Nephron progenitor cell (in vitro differentiated cells): ENCODE results near the gene KLK5.
"Not testable (repeated sequence)": the region's sequence is repeated elsewhere in the genome, so short reads cannot be mapped to it uniquely, and the experiment has no call there.

ENCODE experiments used
- DNase-seq: peaks from one replicate; pipeline ENCODE4 v3.0.0; 2021
- H3K27ac Mint-ChIP-seq: 2 replicates; pipeline ENCODE4 v1.8.0; 2021; ENCODE audit warnings: mild to moderate bottlenecking, moderate library complexity, mixed read lengths
- H3K27me3 Mint-ChIP-seq: 2 replicates; pipeline ENCODE4 v1.8.0; 2021; ENCODE audit warnings: mild to moderate bottlenecking, low read depth, mixed read lengths; ENCODE audit not compliant: poor library complexity
- H3K36me3 Mint-ChIP-seq: 2 replicates; pipeline ENCODE4 v1.8.0; 2021; ENCODE audit warnings: low read depth, mixed read lengths
- H3K4me1 Mint-ChIP-seq: 2 replicates; pipeline ENCODE4 v1.8.0; 2021; ENCODE audit warnings: mixed read lengths
- H3K4me3 Mint-ChIP-seq: 2 replicates; pipeline ENCODE4 v1.8.0; 2021; ENCODE audit warnings: mild to moderate bottlenecking, moderate library complexity, mixed read lengths
- H3K9me3 Mint-ChIP-seq: 2 replicates; pipeline ENCODE4 v1.8.0; 2021; ENCODE audit warnings: mild to moderate bottlenecking, moderate library complexity, mixed read lengths
- TF ChIP-seq, protein P1 (sequence below): fragments of 200-600 bp; sonication (generic); IDR thresholded peaks from 2 replicates; pipeline ENCODE4 v1.5.0; 2021; ENCODE audit warnings: antibody characterized with exemption

The KLK5 gene

DNA sequence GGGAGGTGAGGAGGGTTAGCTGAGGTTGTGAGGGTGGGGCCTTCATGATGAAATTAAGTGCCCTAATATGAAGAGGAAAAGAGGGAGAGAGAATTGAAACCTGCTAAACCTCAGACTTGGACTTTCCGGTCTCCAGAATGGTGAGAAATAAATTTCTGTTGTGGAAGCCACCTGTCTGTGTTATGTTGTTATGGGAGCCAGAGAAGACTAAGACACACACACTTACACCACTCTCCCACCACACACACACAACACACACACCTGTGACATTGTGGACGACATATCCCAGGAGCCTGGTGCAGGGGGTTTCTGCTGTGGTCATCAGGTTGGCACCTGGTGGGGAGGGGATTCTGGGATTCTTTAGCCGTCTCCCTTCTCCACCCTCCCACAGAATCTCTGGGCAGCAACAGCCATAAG, 55.6 kb downstream of the KLK5 start:
- Mint-ChIP-seq H3K4me1 (no peaks in the 10 kb centered on the region), H3K36me3 (no peaks in the 10 kb centered on the region), H3K27me3 (peaks cover 50% of the 10 kb centered on the region), H3K27ac (no peak overlapping the region), H3K4me3 (no peak overlapping the region), H3K9me3 (peaks cover 17% of the 10 kb centered on the region)
- DNase-seq: no peak
- TF ChIP-seq, protein P1, sequence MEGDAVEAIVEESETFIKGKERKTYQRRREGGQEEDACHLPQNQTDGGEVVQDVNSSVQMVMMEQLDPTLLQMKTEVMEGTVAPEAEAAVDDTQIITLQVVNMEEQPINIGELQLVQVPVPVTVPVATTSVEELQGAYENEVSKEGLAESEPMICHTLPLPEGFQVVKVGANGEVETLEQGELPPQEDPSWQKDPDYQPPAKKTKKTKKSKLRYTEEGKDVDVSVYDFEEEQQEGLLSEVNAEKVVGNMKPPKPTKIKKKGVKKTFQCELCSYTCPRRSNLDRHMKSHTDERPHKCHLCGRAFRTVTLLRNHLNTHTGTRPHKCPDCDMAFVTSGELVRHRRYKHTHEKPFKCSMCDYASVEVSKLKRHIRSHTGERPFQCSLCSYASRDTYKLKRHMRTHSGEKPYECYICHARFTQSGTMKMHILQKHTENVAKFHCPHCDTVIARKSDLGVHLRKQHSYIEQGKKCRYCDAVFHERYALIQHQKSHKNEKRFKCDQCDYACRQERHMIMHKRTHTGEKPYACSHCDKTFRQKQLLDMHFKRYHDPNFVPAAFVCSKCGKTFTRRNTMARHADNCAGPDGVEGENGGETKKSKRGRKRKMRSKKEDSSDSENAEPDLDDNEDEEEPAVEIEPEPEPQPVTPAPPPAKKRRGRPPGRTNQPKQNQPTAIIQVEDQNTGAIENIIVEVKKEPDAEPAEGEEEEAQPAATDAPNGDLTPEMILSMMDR: no peak

DNA sequence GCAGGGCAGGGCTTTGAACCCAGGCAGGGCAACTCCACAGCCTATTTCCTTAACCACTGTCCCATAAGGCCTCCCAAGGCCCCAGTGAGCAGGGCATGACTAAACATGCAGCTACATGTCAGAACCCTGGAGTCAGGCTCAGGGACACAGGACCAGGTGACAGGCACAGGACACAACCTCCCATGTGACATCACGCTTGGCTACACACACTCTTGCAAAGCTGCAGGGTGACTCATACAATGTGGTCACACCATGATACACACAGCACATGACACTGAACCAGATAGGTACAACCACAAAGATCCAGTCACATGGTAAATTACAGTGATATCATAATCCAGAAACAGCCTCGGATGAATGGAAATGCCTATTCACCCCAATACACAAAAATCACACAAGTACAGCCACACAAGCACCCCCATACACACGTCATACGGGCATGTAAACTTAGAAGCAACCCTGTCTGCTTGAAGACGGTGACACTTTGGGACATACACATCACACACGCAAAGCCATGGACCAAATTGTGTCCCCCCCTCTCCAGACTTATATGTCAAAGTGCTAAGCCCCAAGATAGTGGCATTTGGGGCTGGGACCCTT, 56.1 kb downstream of the KLK5 start:
- TF ChIP-seq, protein P1: no peak
- DNase-seq: no peak
- Mint-ChIP-seq H3K4me3 (no peak overlapping the region), H3K36me3 (no peaks in the 10 kb centered on the region), H3K9me3 (peaks cover 19% of the 10 kb centered on the region), H3K27me3 (peaks cover 55% of the 10 kb centered on the region), H3K4me1 (no peaks in the 10 kb centered on the region), H3K27ac (no peak overlapping the region)

DNA sequence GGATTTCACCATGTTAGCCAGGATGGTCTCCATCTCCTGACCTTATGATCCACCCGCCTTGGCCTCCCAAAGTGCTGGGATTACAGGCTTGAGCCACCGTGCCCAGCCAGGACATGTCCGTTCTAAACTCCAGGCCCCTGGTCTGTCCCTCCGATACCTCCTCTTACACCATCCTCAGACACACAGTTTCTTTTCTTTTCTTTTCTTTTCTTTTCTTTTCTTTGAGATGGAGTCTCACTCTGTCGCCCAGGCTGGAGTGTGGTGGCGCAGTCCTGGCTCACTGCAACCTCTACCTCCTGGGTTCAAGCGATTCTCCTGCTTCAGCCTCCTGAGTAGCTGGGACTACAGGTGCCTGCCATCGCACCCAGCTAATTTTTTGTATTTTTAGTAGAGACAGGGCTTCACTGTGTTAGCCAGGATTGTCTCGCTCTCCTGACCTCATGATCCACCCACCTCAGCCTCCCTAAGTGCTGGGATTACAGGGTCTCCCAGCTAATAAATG, 56.7 kb downstream of the KLK5 start:
- not testable (repeated sequence) for H3K4me1 Mint-ChIP-seq, H3K27ac Mint-ChIP-seq, H3K36me3 Mint-ChIP-seq, DNase-seq, H3K4me3 Mint-ChIP-seq
- Mint-ChIP-seq H3K27me3 (peaks cover 61% of the 10 kb centered on the region), H3K9me3 (peaks cover 19% of the 10 kb centered on the region)

DNA sequence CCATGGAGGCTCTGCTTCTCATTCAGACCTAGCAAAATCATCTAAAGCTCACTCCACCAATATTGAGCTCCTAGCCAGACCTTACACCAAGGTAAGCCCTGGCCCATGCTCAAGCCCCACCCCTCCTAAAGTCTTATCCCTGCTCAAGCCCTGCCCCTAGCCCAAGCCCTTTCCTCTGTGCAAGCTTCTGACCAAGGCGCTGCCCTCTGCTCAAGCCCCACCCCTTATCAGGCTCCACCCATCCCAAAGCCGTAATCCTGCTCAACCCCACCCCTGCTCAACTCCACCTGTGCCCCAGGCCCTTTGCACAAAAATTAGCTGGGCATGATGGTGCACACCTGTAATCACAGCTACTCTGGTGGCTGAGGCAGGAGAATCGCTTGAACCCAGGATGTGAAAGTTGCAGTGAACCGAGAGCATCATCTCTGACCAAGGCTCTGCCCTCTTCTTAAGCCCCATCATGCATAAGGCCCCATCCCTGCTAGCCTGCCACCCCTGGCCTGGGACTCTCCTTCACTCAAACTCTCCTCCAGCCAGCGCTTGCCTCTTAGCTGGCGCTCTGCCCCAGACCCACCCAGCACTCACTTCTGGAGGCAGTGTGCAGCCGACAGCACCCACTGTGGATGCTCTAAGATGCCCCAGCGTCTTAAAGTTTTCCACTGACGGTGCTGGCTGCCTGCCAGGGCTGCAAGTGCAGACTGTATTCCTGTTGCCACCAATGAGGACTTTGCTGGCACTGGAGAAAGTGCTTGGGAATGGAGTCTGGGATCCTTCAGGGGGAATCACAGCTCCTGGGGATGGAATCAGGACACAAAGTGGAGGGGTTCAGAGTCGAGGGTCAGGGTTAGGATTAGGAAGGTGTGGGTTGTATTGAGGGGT, 58.1 kb downstream of the KLK5 start:
- H3K27ac Mint-ChIP-seq: no peak overlapping the region
- peaks cover 66% of the 10 kb centered on the region for H3K27me3 Mint-ChIP-seq
- H3K4me1 Mint-ChIP-seq: no peaks in the 10 kb centered on the region
- peaks cover 19% of the 10 kb centered on the region for H3K9me3 Mint-ChIP-seq
- no peaks in the 10 kb centered on the region for H3K36me3 Mint-ChIP-seq
- no peak for DNase-seq
- H3K4me3 Mint-ChIP-seq: no peak overlapping the region
- TF ChIP-seq, protein P1: no peak
